HUES6 (cell line): ENCODE results near the gene MOCOS.
"Not testable (repeated sequence)": the region's sequence is repeated elsewhere in the genome, so short reads cannot be mapped to it uniquely, and the experiment has no call there.

Source experiments
- H3K27ac ChIP-seq: 2 replicates; pipeline ENCODE4 v1.7.0; 2013; ENCODE audit warnings: low read depth, mild to moderate bottlenecking, low read length, inconsistent platforms
- H3K27me3 ChIP-seq: 2 replicates; pipeline ENCODE4 v1.6.1; 2013; ENCODE audit warnings: low read length; ENCODE audit not compliant: control insufficient read depth, insufficient read depth
- H3K36me3 ChIP-seq: 2 replicates; pipeline ENCODE4 v1.6.1; 2013; ENCODE audit warnings: low read length; ENCODE audit not compliant: control insufficient read depth, insufficient read depth
- H3K4me1 ChIP-seq: 2 replicates; pipeline ENCODE4 v1.6.1; 2013; ENCODE audit warnings: low read length; ENCODE audit not compliant: control insufficient read depth, insufficient read depth
- H3K4me3 ChIP-seq: 2 replicates; pipeline ENCODE4 v1.5.1; 2013; ENCODE audit warnings: low read depth, low read length
- H3K9ac ChIP-seq: one replicate; pipeline ENCODE4 v1.6.1; 2013; ENCODE audit warnings: mild to moderate bottlenecking, low read length
- H3K9me3 ChIP-seq: 2 replicates; pipeline ENCODE4 v1.6.1; 2013; ENCODE audit warnings: low read depth, low read length; ENCODE audit not compliant: control insufficient read depth, insufficient read depth

MOCOS gene

DNA sequence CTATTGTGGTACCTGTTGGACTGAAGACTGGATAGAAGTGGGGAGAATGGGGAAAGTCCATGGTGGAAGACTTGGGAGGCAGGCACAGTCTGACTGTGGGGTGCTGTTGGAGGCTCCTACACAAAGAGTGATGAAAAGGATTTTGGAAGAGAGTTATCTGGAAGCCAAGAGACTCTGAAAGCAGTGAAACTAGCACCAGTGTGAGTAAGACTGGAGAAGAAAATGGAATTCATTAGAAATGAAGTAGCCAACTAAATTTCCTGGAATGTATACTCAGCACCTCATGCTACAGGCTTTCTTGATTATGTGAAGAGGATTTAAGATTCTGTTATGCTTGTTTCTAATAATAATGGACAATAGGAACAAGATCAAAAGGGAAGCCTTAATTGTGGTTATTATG is 29.9 kb upstream of the MOCOS start:
- Histone ChIP-seq H3K9ac (no peak overlapping the region), H3K27me3 (no peaks in the 10 kb centered on the region), H3K4me3 (no peak overlapping the region), H3K4me1 (no peaks in the 10 kb centered on the region), H3K9me3 (no peaks in the 10 kb centered on the region), H3K27ac (no peak overlapping the region), H3K36me3 (peaks cover 98% of the 10 kb centered on the region)

DNA sequence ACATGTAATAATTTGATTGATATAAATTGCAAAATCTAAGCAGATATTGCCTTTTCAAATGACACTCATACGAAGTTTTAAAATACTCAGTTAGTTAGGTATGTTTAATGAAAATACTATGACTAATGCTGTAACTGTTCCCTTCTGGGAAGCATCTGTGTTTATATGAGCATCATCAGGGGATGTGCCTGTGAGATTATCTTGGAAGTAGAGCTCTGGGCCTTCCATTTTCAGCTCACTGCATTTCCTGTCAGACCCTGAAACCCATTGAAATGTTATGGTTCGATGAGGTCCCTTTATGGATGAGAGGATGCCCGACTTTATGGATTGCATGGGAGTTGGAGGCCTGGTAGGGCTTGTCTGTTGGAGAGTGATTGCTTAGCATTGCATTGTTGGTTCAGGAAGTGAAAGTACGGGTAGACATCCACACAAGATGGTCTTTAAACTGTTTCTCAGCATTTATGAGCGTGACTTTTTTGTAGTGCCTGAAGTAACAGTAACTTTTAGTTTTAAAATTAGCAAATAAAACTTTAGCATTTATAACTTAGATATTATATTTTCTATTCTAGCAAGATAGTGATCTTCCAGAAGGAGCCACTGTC is 28.9 kb upstream of the MOCOS start:
- Histone ChIP-seq H3K9me3 (no peaks in the 10 kb centered on the region), H3K36me3 (peaks cover 98% of the 10 kb centered on the region), H3K4me3 (no peak overlapping the region), H3K9ac (no peak overlapping the region), H3K4me1 (no peaks in the 10 kb centered on the region), H3K27ac (no peak overlapping the region), H3K27me3 (no peaks in the 10 kb centered on the region)

DNA sequence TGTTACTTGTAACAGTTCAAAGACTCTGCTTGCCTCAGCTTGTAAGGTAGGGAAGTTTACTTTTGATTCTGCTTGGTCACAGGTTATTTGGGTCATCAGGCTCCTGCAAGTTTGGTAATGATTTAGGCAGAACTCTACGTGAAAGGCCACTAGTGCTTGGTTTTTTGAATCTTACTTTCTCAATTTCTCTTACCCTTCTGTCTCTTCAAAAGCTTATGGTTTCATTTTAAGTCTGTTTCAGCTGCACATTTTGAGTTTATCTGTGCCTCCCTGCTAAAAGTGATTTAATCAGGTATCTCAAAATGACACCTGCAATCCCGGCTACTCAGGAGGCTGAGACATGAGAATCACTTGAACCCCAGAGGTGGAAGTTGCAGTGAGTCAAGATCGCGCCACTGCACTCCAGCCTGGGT is 26.3 kb upstream of the MOCOS start:
- Histone ChIP-seq H3K9ac (no peak overlapping the region), H3K36me3 (peaks cover 100% of the 10 kb centered on the region), H3K4me3 (no peak overlapping the region), H3K4me1 (no peaks in the 10 kb centered on the region), H3K27ac (no peak overlapping the region), H3K27me3 (no peaks in the 10 kb centered on the region), H3K9me3 (no peaks in the 10 kb centered on the region)

DNA sequence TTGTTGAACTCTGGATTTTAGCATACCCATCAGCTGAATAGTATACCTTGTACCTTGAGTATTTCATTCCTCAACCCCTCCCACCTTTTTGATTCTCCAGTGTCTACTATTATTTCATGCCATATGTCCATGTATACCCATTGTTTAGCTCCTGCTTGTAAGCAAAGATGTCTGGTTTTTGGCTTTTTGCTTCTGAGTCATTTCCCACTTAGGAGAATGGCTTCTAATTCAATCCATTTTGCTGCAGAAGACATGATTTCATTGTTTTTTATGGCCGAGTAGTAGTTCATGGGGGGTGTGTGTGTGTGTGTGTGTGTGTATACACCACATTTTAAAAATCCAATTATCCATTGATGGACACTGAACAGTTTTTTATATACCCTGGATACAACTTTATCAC is 24.3 kb upstream of the MOCOS start:
- Histone ChIP-seq H3K27me3 (no peaks in the 10 kb centered on the region), H3K27ac (no peak overlapping the region), H3K36me3 (peaks cover 94% of the 10 kb centered on the region), H3K4me3 (no peak overlapping the region), H3K9ac (no peak overlapping the region), H3K4me1 (no peaks in the 10 kb centered on the region), H3K9me3 (no peaks in the 10 kb centered on the region)

DNA sequence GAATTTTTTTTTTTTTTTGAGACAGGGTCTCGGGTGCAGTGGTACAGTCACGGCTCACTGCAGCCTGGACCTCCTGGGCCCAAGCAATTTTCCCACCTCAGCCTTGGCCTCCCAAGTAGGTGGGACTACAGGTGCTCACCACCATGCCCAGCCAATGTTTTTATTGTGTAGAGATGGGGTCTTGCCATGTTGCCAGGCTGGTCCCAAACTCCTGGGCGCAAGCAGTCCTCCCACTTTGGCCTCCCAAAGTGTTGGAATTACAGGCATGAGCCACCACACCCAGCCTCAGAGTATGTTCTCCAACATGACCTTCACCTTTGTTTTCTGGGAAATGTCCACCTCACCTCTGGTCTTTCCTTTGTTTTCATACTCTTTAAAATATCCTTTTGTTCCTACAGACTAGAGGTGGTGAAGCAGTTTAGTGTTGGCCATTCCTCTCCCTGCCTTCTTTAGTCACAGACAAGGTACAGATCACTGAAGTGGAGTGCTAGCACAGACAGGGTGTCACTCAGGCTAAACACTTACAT is 19.5 kb upstream of the MOCOS start:
- Histone ChIP-seq H3K4me1 (no peaks in the 10 kb centered on the region), H3K9me3 (no peaks in the 10 kb centered on the region), H3K4me3 (no peak overlapping the region), H3K9ac (no peak overlapping the region), H3K27me3 (no peaks in the 10 kb centered on the region), H3K36me3 (peaks cover 90% of the 10 kb centered on the region), H3K27ac (no peak overlapping the region)

DNA sequence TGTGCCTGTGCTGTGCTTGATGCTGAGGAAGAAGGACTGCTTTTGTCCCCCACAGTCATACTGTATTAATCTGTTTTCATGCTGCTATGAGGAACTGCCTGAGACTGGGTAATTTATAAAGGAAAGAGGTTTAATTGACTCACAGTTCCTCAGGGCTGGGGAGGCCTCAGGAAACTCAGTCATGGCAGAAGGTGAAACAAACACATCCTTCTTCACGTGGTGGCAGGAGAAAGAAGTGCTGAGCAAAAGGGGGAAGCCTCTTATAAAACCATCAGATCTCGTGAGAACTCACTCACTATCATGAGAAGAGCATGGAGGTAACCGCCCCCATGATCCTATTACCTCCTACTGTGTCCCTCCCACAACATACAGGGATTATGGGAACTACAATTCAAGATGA is 19.0 kb upstream of the MOCOS start:
- not testable (repeated sequence) for H3K4me1 ChIP-seq, H3K27me3 ChIP-seq, H3K4me3 ChIP-seq, H3K27ac ChIP-seq, H3K9ac ChIP-seq, H3K9me3 ChIP-seq
- H3K36me3 ChIP-seq: peaks cover 90% of the 10 kb centered on the region

DNA sequence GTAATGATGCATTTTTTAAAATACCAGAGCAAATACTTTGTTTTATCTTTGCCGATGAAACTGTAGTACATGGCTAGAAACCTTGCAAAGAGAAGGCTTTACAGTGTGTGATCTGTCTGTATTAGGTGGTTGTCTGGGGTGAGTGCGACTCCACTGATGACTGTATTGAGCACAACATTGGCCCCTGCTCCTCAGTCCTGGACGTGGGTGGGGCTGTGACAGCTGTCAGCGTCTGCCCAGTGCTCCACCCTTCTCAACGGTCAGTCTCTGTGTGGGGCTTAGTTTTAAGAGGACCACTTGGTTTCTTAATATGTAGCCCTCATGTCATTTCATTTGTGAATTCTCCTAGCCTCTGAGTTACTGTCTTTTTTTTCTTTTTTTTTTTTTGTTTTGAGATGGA is 17.4 kb upstream of the MOCOS start:
- H3K9ac ChIP-seq: no peak overlapping the region
- H3K4me3 ChIP-seq: no peak overlapping the region
- no peaks in the 10 kb centered on the region for H3K4me1 ChIP-seq
- H3K9me3 ChIP-seq: no peaks in the 10 kb centered on the region
- H3K27ac ChIP-seq: no peak overlapping the region
- no peaks in the 10 kb centered on the region for H3K27me3 ChIP-seq
- peaks cover 90% of the 10 kb centered on the region for H3K36me3 ChIP-seq

DNA sequence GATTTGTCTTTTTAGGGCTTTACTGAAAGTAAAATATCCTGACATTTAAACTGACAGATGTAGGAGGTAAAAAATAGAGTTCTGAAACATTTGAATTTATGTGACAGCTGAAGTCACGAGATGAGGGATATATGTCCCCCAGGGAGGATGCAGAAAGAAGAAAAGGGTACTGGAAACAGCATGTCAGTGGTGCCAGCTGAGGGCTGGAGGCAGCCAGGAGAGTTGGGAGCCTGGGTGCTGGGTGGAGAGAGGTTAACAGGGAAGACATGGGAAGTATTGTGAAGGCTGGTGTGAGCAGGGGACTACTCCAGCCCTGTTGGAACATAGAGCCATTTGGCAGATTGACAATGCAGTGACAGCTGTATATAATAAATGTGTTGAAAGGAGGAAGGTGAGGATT is 11.8 kb upstream of the MOCOS start:
- Histone ChIP-seq H3K4me3 (no peak overlapping the region), H3K27ac (no peak overlapping the region), H3K4me1 (no peaks in the 10 kb centered on the region), H3K9ac (no peak overlapping the region), H3K36me3 (peaks cover 69% of the 10 kb centered on the region), H3K27me3 (no peaks in the 10 kb centered on the region), H3K9me3 (no peaks in the 10 kb centered on the region)

DNA sequence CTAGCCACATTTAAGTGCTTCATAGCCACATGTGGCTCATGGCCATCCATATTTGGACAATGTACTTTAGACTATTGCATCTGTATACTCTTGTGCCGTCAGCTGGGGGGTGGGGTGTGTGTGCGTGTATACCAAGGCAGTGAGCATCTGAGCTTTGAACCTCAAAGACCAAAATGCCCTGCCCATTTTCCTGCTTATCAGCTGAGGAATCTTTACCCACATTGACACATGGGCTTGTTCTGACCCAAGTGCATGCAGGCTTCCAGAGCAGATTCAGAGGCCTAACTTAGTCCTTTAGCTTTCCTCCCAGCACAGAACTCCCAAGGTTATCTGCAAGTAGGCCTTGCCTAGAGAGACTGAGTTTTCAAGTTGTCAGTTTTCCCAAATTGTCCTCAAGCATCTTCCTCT is 11.1 kb upstream of the MOCOS start:
- Histone ChIP-seq H3K36me3 (peaks cover 62% of the 10 kb centered on the region), H3K27ac (no peak overlapping the region), H3K4me1 (no peaks in the 10 kb centered on the region), H3K9me3 (no peaks in the 10 kb centered on the region), H3K9ac (no peak overlapping the region), H3K4me3 (no peak overlapping the region), H3K27me3 (no peaks in the 10 kb centered on the region)

DNA sequence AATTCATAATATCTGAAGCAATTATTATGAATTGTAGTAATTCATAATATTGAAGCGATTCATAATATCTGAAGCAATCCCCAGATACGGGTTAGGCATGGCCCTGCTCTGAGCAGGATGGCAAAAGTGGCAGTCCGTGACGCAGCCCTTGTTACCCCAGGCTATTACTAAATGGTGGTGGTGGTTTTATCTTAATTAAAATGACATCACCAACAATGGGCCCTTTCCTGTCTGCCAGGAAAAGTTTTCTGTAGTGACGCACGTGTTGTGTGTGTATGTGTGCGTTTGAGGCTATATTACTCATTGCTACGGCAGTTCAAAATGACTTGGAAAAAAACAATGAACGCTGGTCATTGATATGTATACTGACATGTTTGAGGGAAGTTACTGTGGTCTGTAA is 10.6 kb upstream of the MOCOS start:
- H3K27me3 ChIP-seq: no peaks in the 10 kb centered on the region
- H3K9me3 ChIP-seq: no peaks in the 10 kb centered on the region
- H3K4me3 ChIP-seq: no peak overlapping the region
- H3K4me1 ChIP-seq: no peaks in the 10 kb centered on the region
- peaks cover 56% of the 10 kb centered on the region for H3K36me3 ChIP-seq
- no peak overlapping the region for H3K27ac ChIP-seq
- H3K9ac ChIP-seq: no peak overlapping the region

DNA sequence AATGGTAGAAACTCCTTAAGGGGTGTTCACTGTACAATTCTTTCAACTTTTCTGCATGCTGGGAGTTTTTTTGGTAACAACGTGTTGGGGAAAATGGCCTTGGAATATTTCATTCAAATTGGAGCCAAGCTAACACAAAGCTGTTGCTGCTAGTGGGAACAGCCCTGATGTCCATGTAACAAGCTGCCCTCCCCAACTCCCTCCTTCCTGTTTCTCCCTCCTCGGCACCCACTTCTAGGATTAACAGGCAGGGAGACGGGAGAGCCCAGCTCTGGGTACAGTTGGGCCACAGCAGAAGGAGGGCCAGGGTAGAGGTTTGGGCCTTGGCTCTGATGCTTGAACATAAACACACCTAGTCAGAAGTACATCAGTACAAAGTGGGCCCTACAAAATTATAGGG is 9.4 kb upstream of the MOCOS start:
- Histone ChIP-seq H3K27me3 (no peaks in the 10 kb centered on the region), H3K36me3 (peaks cover 44% of the 10 kb centered on the region), H3K9ac (no peak overlapping the region), H3K4me1 (no peaks in the 10 kb centered on the region), H3K4me3 (no peak overlapping the region), H3K9me3 (no peaks in the 10 kb centered on the region), H3K27ac (no peak overlapping the region)
